GM12865 (cell line): Measurements from ENCODE around the gene FGF1.

Source experiments
- DNase-seq: peaks from one replicate; pipeline ENCODE4 v3.0.0; 2010; ENCODE audit warnings: low read depth
- H3K4me3 ChIP-seq: 2 replicates; pipeline ENCODE4 v1.5.1; 2011; ENCODE audit warnings: mild to moderate bottlenecking, low read depth, low read length, control low read depth
- CTCF ChIP-seq: IDR thresholded peaks from 2 replicates; pipeline ENCODE4 v1.5.1; 2011; ENCODE audit warnings: low read length, control low read depth, low read depth, inconsistent platforms; ENCODE audit not compliant: insufficient read depth; ENCODE audit errors: missing control alignments

FGF1 gene

GRCh38 chr5:142611154-142611553, 74.7 kb downstream of the FGF1 start:
- peak; percentile 68 for DNase-seq
- H3K4me3 ChIP-seq = no peak overlapping the region
- peak; percentile 88 for TF ChIP-seq CTCF

DNA sequence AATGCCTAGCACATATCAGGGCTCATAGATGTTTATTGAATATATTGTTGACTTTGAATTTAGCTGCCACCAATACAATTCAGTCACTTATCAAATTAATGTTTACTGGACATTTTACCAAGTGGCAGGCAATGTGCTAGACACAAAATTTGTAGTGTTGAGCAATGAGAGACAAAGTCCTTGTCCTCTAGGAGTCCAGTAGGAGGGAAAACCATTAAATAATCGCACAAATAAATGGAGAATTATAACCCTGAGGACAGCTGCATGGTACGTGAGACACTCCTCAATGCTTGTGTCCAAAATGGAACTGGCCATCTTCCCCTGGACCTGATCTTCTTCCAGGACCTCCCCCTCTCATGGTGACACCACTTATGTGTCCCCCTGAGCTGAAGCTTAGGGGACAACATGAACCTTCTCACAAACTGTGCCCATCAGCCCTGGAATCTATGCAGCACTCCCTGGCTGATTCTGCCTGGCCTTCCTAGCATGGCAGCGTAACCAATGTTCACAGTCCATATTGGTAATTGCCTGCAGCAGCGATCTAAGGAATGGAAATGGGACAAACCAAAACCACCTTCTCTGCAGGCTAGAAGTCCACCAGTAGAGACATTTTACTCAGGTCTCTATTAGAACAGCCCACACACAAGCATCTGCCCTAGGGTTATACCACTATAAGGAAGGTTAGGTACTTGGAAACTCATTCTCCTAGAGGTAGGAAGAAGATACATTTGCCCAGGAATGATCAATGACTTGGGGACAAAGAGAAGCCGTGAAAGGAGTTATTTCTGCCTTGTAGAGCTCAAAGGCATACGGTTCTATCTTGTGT, 75.5 kb downstream of the FGF1 start:
- H3K4me3 ChIP-seq = no peak overlapping the region
- DNase-seq = no peak
- no peak for TF ChIP-seq CTCF

- TF ChIP-seq CTCF = no peak
- DNase-seq = no peak
- H3K4me3 ChIP-seq = no peak overlapping the region
These were observed 76.7 kb downstream of the FGF1 start for GRCh38 chr5:142609142-142609541.

GRCh38 chr5:142608081-142608480, 77.8 kb downstream of the FGF1 start:
- TF ChIP-seq CTCF = no peak
- H3K4me3 ChIP-seq = no peak overlapping the region
- no peak for DNase-seq

- no peak for DNase-seq
- TF ChIP-seq CTCF = no peak
- H3K4me3 ChIP-seq = no peak overlapping the region
These were observed 80.3 kb downstream of the FGF1 start for GRCh38 chr5:142605611-142606010.

DNA sequence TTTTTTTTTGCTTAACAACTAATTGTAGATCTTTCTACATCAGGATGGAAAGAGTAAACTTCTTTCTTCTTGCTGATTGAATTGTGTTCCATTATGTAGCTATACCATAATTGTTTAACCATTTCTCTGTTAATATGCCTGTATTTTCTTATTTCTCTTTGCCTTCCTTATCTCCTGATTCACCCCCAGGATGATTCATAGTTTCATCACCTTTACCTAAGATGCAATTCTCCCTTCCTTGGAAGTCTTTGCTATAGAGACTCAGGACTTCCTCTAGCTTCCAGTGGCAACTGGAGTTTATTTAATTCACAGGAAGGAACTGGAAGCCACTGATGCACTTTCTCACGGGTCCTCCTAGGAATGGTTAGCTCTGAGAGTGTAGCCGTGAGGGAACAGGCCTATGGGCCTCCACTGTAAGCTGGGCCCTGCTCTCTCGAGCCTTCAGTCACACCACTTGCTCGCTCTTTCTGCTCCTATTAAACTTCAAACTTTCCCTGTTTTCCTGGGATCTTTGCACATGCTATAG, 83.1 kb downstream of the FGF1 start:
- no peak for DNase-seq
- H3K4me3 ChIP-seq = no peak overlapping the region
- no peak for TF ChIP-seq CTCF
